ENCODE data around the gene GGCX. TPM values are rescaled to one million over a fixed set of nuclear protein-coding genes. Genes with fewer than 3 reads are reported as not detected.

GGCX gene
- total RNA-seq, 1 donor from 2014 or later, result 145 TPM

DNA sequence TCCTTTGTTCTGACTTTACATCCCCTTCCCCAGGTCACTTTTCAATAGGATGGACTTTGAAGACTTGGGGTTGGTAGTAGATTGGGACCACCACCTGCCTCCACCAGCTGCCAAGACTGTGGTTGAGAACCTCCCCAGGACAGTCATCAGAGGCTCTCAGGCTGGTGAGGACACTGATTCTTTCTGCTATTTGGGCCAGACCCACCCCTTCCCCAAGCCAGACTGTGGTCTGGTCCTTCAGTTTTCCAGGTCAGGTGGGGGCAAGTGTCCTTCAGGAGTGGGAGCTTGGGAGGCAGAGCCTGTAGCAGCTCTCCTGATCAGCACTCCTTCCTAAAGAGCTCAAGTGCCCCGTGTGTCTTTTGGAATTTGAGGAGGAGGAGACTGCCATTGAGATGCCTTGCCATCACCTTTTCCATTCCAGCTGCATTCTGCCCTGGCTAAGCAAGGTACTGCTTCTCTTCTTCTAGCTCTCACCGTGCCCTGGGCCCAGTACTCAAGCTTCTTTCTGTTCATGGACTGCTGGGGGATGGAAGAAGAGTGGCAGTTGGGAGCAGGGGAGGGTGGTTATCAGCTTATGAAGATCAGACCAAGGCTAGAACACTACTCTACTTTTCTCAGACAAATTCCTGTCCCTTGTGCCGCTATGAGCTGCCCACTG lies 35.3 kb upstream of the GGCX start:
- TF ChIP-seq, protein P1, sequence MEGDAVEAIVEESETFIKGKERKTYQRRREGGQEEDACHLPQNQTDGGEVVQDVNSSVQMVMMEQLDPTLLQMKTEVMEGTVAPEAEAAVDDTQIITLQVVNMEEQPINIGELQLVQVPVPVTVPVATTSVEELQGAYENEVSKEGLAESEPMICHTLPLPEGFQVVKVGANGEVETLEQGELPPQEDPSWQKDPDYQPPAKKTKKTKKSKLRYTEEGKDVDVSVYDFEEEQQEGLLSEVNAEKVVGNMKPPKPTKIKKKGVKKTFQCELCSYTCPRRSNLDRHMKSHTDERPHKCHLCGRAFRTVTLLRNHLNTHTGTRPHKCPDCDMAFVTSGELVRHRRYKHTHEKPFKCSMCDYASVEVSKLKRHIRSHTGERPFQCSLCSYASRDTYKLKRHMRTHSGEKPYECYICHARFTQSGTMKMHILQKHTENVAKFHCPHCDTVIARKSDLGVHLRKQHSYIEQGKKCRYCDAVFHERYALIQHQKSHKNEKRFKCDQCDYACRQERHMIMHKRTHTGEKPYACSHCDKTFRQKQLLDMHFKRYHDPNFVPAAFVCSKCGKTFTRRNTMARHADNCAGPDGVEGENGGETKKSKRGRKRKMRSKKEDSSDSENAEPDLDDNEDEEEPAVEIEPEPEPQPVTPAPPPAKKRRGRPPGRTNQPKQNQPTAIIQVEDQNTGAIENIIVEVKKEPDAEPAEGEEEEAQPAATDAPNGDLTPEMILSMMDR (IDR thresholded peaks at IDR 0.05; ENCODE audit: unreplicated experiment), result no peak
- H3K9me3 Mint-ChIP-seq (ENCODE audit: unreplicated experiment), result no peaks in the 10 kb centered on the region
- H3K36me3 Mint-ChIP-seq (ENCODE audit: low read depth, unreplicated experiment), result peaks cover 36% of the 10 kb centered on the region
- peaks cover 24% of the 10 kb centered on the region for H3K27me3 Mint-ChIP-seq (ENCODE audit: unreplicated experiment)
- peak overlapping the region; percentile 48 for H3K27ac Mint-ChIP-seq (ENCODE audit: unreplicated experiment)
- no peak for DNase-seq (ENCODE audit: low spot score)
- peaks cover 53% of the 10 kb centered on the region for H3K4me1 Mint-ChIP-seq (ENCODE audit: unreplicated experiment)
- H3K4me3 Mint-ChIP-seq (ENCODE audit: unreplicated experiment), result peak overlapping the region; percentile 98

DNA sequence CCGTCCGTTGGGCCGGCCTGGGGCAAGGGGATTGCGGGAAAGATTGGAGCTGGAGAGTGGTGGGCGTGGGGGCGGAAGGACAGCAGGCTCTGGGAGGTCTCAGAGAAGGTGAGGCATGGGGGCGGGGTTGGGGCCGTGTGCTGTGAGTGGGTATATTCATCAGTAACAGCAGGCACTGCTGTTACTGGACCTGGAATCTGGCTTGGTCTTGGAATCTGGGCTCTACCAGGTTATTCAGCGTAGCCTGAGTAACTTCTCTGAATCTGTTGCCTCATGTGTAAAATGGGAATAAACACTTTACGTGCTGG lies 34.7 kb upstream of the GGCX start:
- no peak for DNase-seq (ENCODE audit: low spot score)
- Mint-ChIP-seq H3K36me3 (ENCODE audit: low read depth, unreplicated experiment) (peaks cover 42% of the 10 kb centered on the region), H3K27me3 (ENCODE audit: unreplicated experiment) (peaks cover 22% of the 10 kb centered on the region), H3K27ac (ENCODE audit: unreplicated experiment) (peak overlapping the region; percentile 94), H3K4me1 (ENCODE audit: unreplicated experiment) (peaks cover 58% of the 10 kb centered on the region), H3K9me3 (ENCODE audit: unreplicated experiment) (no peaks in the 10 kb centered on the region), H3K4me3 (ENCODE audit: unreplicated experiment) (peak overlapping the region; percentile 98)
- TF ChIP-seq, protein P1 (IDR thresholded peaks at IDR 0.05; ENCODE audit: unreplicated experiment), result no peak

DNA sequence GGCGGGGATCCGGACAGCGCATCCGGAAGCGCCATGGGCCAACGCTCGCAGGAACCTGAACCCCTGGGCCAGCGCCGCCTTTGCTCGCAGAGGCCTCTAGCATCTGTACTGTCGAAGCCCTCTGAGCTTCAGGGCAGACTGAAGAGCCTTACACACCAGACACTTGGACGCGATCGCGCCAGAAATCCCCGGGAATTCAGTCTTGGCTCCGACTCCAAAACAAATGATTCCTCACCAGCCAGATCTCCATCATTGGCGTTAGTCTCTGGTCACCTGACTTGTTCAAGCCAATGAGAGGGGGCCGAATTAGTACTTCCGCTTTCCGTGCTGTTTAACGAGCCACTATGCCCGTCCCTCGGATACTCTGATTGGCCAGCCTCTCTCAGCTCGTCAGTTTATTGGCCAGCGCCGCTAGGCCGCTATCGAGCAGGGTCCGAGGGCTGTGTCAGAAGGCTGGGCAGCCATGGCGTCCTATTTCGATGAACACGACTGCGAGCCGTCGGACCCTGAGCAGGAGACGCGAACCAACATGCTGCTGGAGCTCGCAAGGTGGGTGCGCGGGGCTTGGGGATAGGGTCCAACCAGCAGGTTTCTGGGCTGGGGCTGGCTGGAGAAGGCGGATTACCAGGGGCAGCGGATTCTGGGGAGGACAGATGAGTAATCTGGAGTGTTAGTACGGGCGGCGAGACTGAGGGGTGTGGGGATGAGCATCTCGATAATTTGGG lies 34.2 kb upstream of the GGCX start, which contains the start of gene RNF181:
RNF181 (plus strand) TSS at position 445 of the 725 bp plus-strand sequence; CDS start at position 464, 19 bp downstream.
- Mint-ChIP-seq H3K4me3 (ENCODE audit: unreplicated experiment) (peak within 1 kb of the TSS; percentile 98), H3K27me3 (ENCODE audit: unreplicated experiment) (peaks cover 26% of the 10 kb centered on the region), H3K9me3 (ENCODE audit: unreplicated experiment) (no peaks in the 10 kb centered on the region), H3K27ac (ENCODE audit: unreplicated experiment) (peak within 1 kb of the TSS; percentile 94), H3K4me1 (ENCODE audit: unreplicated experiment) (peaks cover 63% of the 10 kb centered on the region), H3K36me3 (ENCODE audit: low read depth, unreplicated experiment) (peaks cover 42% of the 10 kb centered on the region)
- TF ChIP-seq, protein P1 (IDR thresholded peaks at IDR 0.05; ENCODE audit: unreplicated experiment), result no peak
- DNase-seq (ENCODE audit: low spot score), result peak; percentile 89

DNA sequence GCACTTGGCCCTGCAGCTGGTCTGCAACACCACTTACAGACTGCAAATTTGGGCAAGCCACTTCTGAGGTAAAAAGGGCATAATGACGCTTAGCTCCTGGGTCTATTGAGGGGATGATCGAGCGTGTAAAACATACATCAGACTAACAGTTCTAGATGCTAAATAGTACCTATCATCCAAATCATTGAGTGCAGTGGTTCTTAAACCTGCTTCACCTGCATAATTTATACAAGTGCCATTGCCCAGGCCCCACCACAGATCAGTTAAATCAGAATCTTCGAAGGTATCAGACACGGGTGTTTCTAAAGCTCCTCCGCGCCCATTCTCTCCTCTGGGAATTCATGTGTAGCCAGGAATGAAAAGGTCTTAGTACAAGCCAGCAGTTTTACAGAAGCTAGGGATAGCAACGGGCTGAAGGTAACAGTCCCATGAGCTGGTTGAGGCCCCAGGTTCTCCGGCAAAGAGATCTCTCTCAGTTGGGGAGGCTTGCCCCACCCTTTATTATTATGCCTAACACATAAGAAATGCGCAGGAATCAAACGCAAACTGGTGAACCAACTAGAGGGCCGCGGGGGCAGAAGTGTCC lies 33.5 kb upstream of the GGCX start:
- peaks cover 47% of the 10 kb centered on the region for H3K36me3 Mint-ChIP-seq (ENCODE audit: low read depth, unreplicated experiment)
- DNase-seq (ENCODE audit: low spot score), result no peak

More for the DNA sequence above, 33.5 kb upstream of the GGCX start:
- peaks cover 23% of the 10 kb centered on the region for H3K27me3 Mint-ChIP-seq (ENCODE audit: unreplicated experiment)
- no peaks in the 10 kb centered on the region for H3K9me3 Mint-ChIP-seq (ENCODE audit: unreplicated experiment)
- peak overlapping the region; percentile 98 for H3K4me3 Mint-ChIP-seq (ENCODE audit: unreplicated experiment)
- H3K4me1 Mint-ChIP-seq (ENCODE audit: unreplicated experiment), result peaks cover 70% of the 10 kb centered on the region
- TF ChIP-seq, protein P1 (IDR thresholded peaks at IDR 0.05; ENCODE audit: unreplicated experiment), result no peak
- H3K27ac Mint-ChIP-seq (ENCODE audit: unreplicated experiment), result peak overlapping the region; percentile 94
